Activated T-cell treated with anti-CD3 and anti-CD28 coated beads for 24 hours (primary cell): ENCODE data around the gene KRT2.

Source experiments
- DNase-seq: peaks from one replicate; pipeline ENCODE4 v3.0.0-alpha.2; 2020; ENCODE audit warnings: low read depth

The KRT2 gene

GRCh38 chr12:52615208-52615868 lies 36.7 kb downstream of the KRT2 start:
- no peak for DNase-seq

- no peak for DNase-seq
Measured at GRCh38 chr12:52614381-52615207, 37.4 kb downstream of the KRT2 start.

- no peak for DNase-seq
Measured at GRCh38 chr12:52613384-52614030, 38.5 kb downstream of the KRT2 start.

- no peak for DNase-seq
Measured at GRCh38 chr12:52612431-52613383, 39.3 kb downstream of the KRT2 start.

GRCh38 chr12:52611080-52611468 lies 40.9 kb downstream of the KRT2 start:
- DNase-seq, result no peak

GRCh38 chr12:52608826-52609630 lies 43.0 kb downstream of the KRT2 start:
- DNase-seq, result no peak

GRCh38 chr12:52608161-52608560 lies 43.9 kb downstream of the KRT2 start:
- no peak for DNase-seq

GRCh38 chr12:52607314-52607713 lies 44.7 kb downstream of the KRT2 start:
- DNase-seq, result no peak

GRCh38 chr12:52606581-52607218 lies 45.3 kb downstream of the KRT2 start:
- DNase-seq, result no peak

GRCh38 chr12:52606096-52606495 lies 45.9 kb downstream of the KRT2 start:
- DNase-seq, result no peak

- no peak for DNase-seq
Measured at GRCh38 chr12:52605542-52605941, 46.5 kb downstream of the KRT2 start.

- DNase-seq, result no peak
Measured at GRCh38 chr12:52604859-52605258, 47.2 kb downstream of the KRT2 start.

- DNase-seq, result no peak
Measured at GRCh38 chr12:52603314-52603713, 48.7 kb downstream of the KRT2 start.

GRCh38 chr12:52602552-52602951 lies 49.5 kb downstream of the KRT2 start:
- no peak for DNase-seq

GRCh38 chr12:52601671-52602070 lies 50.3 kb downstream of the KRT2 start:
- DNase-seq, result no peak

GRCh38 chr12:52600941-52601481 lies 51.0 kb downstream of the KRT2 start, which contains the start of gene KRT72:
Gene KRT72 (minus strand): TSS chr12:52601463. CDS start chr12:52601452, 11 bp downstream.
- DNase-seq, result no peak

- DNase-seq, result no peak
Measured at GRCh38 chr12:52600475-52600874, 51.5 kb downstream of the KRT2 start.

GRCh38 chr12:52600071-52600470 lies 51.9 kb downstream of the KRT2 start:
- no peak for DNase-seq

GRCh38 chr12:52598966-52599365 lies 53.0 kb downstream of the KRT2 start:
- DNase-seq, result no peak
